Stimulated activated CD4-positive, alpha-beta T cell treated with anti-CD3 and anti-CD28 coated beads, Interleukin-12 subunit alpha, Interleukin-12 subunit beta, amount 100 ng/mL, for 48 hours (primary cell): Measurements from ENCODE around the gene CHMP4A.
A peak's percentile ranks its signal among the peaks of the same experiment; 100 is the strongest.

ENCODE experiments used
- DNase-seq, 3 donors: peaks; one replicate each; pipeline ENCODE4 v3.0.0-alpha.2; 2020; ENCODE audit warnings: low read depth in 2 of 3, low spot score in 1 of 3

Gene CHMP4A

DNA sequence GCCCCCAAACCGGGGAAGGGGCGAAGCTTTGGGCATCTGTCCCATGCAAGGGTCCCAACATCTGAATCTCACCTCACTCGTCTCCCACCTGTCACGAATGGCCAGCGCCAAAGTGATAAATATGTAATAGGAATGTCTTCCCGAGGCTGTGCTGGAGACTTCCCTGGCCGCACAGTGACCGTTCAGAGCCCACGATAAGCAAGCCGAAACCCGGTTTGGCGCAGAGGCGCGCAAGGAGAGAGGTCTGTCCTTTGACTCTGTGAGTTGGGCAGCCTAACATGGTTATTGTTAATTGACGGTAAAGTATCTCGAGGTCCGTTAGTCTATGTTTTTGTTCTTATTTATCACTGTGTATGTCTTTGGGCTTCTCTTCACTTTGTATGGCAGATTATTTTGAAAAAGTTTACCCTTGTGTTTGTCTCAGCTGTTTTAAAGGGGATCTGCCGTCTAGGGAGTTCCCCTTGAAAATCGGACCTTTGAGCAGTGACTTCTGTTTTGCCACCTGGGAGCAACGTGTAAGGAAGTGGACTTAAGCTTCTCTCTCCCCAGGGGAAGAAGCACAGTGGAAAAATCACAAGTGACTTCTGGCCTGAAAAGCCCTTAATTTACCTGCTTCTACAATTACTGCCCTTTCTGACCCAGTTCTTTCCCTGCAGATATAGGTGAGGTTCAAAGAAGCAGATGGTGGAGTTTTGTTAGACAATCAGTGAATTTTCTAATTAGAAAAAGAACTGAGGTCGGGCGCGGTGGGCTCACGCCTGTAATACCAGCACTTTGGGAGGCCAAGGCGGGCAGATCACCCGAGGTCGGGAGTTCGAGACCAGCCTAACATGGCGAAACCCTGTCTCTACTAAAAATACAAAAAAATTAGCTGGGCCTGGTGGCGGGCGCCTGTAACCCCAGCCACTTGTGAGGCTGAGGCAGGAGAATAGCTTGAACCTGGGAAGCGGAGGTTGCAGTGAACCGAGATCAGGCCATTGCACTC, 16.9 kb downstream of the CHMP4A start:
- DNase-seq = no peak

DNA sequence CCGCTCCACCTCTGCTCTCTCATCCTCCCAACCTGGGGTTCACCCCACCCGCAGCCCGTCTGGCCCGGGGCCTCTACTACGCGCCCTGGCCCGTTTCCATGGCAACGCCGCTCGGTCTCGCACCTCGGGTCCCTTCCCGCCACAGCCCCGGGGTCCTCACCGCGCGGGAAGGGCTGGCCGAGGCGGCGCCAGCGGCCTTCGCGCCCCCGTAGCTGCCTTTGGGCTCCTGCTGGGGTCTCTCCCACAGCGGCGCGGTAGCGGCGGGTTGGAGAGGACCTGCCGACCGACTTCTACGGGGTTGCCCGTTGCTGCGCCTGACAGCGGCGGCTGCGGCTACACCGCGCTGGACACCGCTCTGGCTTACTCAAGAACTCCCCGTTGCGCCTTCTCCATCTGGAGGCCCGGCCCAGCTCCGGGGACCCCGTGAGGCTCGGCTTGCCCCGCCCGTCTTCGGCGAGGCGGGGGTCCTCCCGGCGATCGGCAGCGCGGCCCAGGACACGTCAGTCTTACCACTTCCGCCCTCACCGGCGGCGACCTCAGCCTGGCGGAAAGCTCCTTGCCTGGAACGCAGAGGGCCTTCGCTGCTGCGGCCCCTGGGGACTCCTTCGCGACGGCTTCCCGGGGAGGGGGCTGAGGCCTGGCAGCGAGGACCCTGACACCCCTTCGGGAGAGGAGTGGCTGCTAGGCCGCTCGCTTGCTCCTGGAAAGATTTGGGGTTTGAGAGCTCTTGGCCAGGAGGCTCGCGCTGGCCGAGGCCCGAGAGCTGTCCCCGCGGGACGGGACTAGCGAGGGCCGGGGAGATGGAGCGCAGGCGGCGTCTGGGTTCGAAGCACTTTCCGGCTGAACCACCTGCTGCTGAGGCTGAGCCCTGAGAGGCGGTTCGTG, 17.9 kb downstream of the CHMP4A start, which contains the start of gene TM9SF1:
Gene TM9SF1, minus strand, starts transcription at position 256 of the 885 bp plus-strand sequence. CDS start 422 bp downstream, outside the sequence.
- peak; percentile 72 to 82 (median 79) for DNase-seq

DNA sequence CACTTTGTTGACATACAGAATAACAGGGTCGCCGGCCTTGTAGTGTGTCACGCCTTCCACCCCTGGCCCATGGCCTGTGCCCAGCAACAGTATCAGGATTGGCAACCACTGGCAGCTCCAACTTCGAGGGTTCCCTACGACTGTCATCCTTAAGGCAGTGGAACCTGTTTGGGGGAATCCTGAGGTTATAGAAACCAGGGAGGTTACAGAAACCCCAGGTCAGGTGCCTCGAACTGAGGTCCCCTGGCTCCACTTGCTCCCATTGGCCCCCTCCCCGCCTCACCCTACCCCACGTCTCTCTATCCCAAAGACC, 18.5 kb downstream of the CHMP4A start:
- no peak for DNase-seq

GRCh38 chr14:24194186-24194872, 19.0 kb downstream of the CHMP4A start:
- no peak for DNase-seq

GRCh38 chr14:24192933-24193332, 20.4 kb downstream of the CHMP4A start:
- DNase-seq = no peak

GRCh38 chr14:24190416-24190815, 22.9 kb downstream of the CHMP4A start:
- no peak for DNase-seq

DNA sequence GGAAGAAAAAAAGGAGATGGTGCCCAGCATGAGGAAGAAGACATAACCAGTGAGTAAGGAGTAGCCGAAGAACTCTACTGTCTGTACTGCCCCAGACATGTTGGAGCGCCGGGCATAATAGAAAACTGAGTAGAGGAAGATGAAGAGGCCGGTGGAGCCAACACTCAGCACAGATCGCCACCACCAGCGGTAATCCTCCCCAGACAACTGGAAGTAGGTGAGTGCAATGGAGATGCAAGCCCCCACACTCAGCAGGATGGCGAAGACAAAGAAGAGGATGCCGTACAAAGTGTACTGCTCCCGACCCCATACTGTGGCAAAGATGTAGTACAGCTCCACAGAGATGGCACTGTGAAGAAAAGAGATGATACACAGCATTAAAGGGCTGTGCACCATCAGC, 23.8 kb downstream of the CHMP4A start:
- no peak for DNase-seq

DNA sequence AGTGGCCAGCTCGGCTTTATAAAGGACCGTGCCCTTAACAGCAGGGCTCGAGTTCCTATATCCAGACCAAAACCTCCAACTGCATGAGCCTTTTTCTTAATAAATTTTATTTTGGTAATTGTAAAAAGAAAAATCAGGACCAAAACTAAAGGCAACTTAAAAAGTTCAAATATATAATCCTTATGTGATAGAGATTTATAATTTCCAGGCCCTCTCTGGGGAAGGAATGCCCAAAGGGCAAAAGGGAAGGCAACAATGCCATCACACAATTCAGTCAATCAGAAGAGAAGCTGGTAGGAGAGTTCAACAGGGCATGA, 24.3 kb downstream of the CHMP4A start:
- no peak for DNase-seq

GRCh38 chr14:24188251-24189058, 24.8 kb downstream of the CHMP4A start, which contains the start of gene IPO4:
TSS of gene IPO4 (minus strand) at chr14:24188816. CDS start at chr14:24188787, 29 bp downstream.
- DNase-seq = peak; percentile 91 to 94 (median 92)

DNA sequence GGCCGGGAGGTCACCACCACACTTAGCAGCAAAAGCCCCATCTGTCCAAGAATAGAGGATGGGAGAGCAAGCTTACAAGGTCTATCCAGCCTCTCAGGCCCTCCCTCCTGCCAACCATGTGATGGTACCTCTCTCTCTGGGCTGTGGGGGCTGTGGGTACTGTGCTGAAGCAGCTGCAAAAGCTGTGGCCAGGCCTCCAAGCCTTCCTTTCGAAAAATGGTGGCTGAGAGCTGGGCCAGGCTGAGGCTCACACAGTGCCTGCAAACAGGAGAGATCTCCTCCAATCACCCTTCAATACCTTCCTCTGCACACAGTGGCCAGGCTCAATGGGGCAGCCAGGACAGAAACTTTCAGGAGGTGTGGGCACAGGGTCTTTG, 25.8 kb downstream of the CHMP4A start:
- no peak for DNase-seq

- DNase-seq = no peak
Measured at GRCh38 chr14:24186831-24187538, 26.3 kb downstream of the CHMP4A start.

DNA sequence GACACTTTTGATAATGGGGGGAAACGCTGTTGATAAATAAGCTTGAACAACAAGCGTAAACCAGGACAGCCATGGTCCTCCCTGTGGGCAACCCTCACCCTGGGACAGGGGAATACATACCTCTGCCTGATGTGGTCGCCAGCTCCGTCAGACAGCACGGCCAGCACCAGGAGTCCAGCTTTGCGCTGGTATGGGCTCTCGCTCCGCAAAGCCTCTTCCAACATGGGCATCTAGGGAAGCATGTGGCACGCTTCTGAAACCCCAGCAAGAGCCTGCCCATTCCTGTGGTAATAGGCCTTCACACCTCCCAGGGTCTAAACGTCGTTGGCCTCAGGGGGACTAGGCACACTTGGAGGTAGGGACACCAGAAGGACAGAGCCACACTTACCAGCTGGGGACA, 27.5 kb downstream of the CHMP4A start:
- no peak for DNase-seq

DNA sequence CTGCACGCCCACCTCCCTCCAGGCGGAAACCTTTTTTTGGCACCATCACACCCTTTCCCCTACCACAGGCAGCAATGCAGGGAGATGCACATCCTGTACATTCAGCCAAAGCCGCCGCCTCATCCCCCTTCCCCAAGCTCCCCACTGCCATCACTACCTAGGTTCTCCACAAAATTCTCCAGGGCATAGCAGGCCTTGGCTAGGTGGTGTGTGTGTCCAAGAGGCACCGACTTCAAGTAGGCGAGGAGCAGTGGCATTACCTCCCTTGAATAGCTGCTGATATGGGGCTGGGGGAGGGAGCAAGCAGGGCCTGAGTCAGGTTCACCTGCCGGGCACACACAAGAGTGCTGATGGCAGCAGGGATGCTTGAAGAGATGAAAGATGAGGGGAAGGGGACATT, 28.3 kb downstream of the CHMP4A start:
- no peak for DNase-seq

DNA sequence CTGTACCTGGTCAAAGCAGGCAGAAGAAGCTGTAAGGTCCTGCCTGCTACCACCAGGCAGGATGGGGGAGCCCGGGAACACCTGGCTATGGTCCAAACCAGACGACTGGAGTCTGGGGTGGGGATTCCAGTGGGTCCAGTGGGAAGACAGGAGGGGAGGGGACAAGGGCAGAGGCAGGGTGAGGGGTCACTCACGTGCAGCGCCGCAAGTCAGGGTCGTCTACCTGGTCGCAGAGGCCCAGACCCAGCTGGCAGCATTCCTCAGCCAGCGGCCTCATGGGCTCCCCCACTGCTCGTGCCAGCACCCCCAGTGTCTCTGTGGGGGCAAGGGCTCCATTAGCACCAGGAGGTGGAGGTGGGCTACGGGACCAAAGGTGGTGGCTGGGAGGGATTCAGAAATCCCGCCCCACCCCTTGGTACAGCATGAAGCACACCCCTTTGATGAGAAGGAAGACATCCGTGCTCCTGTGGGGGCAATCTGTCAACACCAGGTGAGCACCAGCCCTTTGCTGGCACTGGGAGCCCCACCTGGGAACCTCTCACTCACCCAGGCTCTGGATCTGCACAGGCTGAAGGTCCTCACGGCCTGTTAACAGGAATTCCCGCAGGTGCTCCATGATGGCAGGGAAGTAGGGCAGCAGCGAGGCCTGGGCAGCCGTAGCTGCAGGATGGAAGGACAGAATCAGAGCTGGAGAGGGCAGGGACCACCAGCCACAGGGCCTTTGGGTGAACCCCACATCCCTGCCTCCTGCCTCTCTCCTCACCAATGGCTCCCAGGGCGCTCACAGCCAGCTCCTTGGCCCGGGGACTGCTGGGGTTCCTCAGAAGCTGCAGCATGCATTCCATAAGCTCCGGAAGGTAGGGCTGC, 29.0 kb downstream of the CHMP4A start:
- no peak for DNase-seq

GRCh38 chr14:24183014-24183481, 30.2 kb downstream of the CHMP4A start:
- DNase-seq = no peak

GRCh38 chr14:24182110-24182882, 31.0 kb downstream of the CHMP4A start:
- DNase-seq = no peak

GRCh38 chr14:24181371-24182077, 31.8 kb downstream of the CHMP4A start:
- DNase-seq = no peak
